HepG2 (cell line): ENCODE data around the gene PRCP. TPM values are rescaled to one million over a fixed set of nuclear protein-coding genes. Genes with fewer than 3 reads are reported as not detected.

Experiments used
- ATAC-seq: fragments of 200-7000 bp; cut with Tn5 transposase; 3 replicates; pipeline ENCODE4 v1.9.1; 2020; ENCODE audit warnings: mild to moderate bottlenecking, moderate library complexity
- BruUV-seq: library from RNA; stranded (reverse); fragments of 400-500 nt; replicated peaks from 2 replicates; lab custom pipeline; 2021; lab: Mats Ljungman, UMichigan
- CTCF ChIA-PET: fragments of 300-600 bp; formaldehyde crosslinking; extraction: SDS; loops from one replicate; lab custom pipeline; 2021; ENCODE audit warnings: low total read pairs, inconsistent platforms, low intra/inter-chr PET ratio; lab: Yijun Ruan, JAX
- POLR2A ChIA-PET: fragments of 350-600 bp; sonication (Branson Sonifier 250); formaldehyde crosslinking; loops from one replicate; lab custom pipeline; 2020; ENCODE audit warnings: antibody characterized with exemption, inconsistent platforms; lab: Yijun Ruan, JAX
- DNase-seq: peaks from one replicate; pipeline ENCODE4 v3.0.0-alpha.2; 2015; ENCODE audit warnings: low spot score
- FAIRE-seq: peaks from 3 replicates; lab custom pipeline; 2011; peaks lifted over from hg19 to GRCh38; lab: Jason Lieb, UNC
- H2AFZ ChIP-seq: one replicate; pipeline ENCODE4 v1.6.1; 2011; ENCODE audit warnings: low read length, inconsistent platforms
- H3K27ac ChIP-seq: fragments of 300-600 bp; 3 replicates; pipeline ENCODE4 v1.8.0; 2011; ENCODE audit warnings: mixed run types, mild to moderate bottlenecking, mixed read lengths, low read length, inconsistent platforms; ENCODE audit not compliant: insufficient read depth; ENCODE audit errors: extremely low read length
- H3K27me3 ChIP-seq, 2 experiments: fragments of 200-600 bp in 1 of 2; 2 replicates in 1 of 2; 3 replicates in 1 of 2; pipeline versions ENCODE4 v1.6.0 to v1.8.0; 2011; ENCODE audit warnings: low read length in 2 of 2, mild to moderate bottlenecking in 2 of 2, moderate library complexity in 2 of 2, inconsistent platforms in 1 of 2; ENCODE audit not compliant: insufficient read depth in 2 of 2, control insufficient read depth in 1 of 2
- H3K36me3 ChIP-seq, 2 experiments: fragments of 200-600 bp in 1 of 2; replicated peaks in 1 of 2; 2 replicates in 1 of 2; 3 replicates in 1 of 2; pipeline versions ENCODE4 v1.5.1 to v1.8.0; 2011; ENCODE audit warnings: low read length in 2 of 2, inconsistent platforms in 1 of 2; ENCODE audit not compliant: insufficient read depth in 2 of 2, control insufficient read depth in 1 of 2
- H3K4me1 ChIP-seq: 2 replicates; pipeline ENCODE4 v1.5.1; 2012; ENCODE audit warnings: low read length, inconsistent platforms; ENCODE audit not compliant: insufficient read depth
- H3K4me2 ChIP-seq: 2 replicates; pipeline ENCODE4 v1.6.0; 2011; ENCODE audit warnings: low read depth, low read length, inconsistent platforms
- H3K4me3 ChIP-seq, 3 experiments: fragments of 200-600 bp in 1 of 3; sonication (generic), shearing (Covaris generic) in 1 of 3; replicated peaks in 1 of 3; 2 replicates each; pipeline ENCODE4 v1.5.1; 2011 to 2016; ENCODE audit warnings: low read length in 3 of 3, inconsistent platforms in 2 of 3, low read depth in 2 of 3, mild to moderate bottlenecking in 2 of 3, control low read depth in 1 of 3, mixed read lengths in 1 of 3; ENCODE audit not compliant: insufficient read depth in 1 of 3
- H3K79me2 ChIP-seq: one replicate; pipeline ENCODE4 v1.6.1; 2011; ENCODE audit warnings: low read length, inconsistent platforms; ENCODE audit not compliant: insufficient read depth
- H3K9ac ChIP-seq: 2 replicates; pipeline ENCODE4 v1.6.0; 2011; ENCODE audit warnings: mild to moderate bottlenecking, low read depth, low read length, inconsistent platforms; ENCODE audit not compliant: insufficient read depth
- H3K9me3 ChIP-seq: 2 replicates; pipeline ENCODE4 v1.5.1; 2012; ENCODE audit warnings: mild to moderate bottlenecking, low read length
- H4K20me1 ChIP-seq: 2 replicates; pipeline ENCODE4 v1.6.0; 2011; ENCODE audit warnings: inconsistent platforms, mild to moderate bottlenecking, low read length, moderate library complexity; ENCODE audit not compliant: insufficient read depth
- CBX5 ChIP-seq: sonication (generic); formaldehyde crosslinking; IDR thresholded peaks from 2 replicates; pipeline ENCODE4 v1.4.0; 2020; ENCODE audit warnings: missing genetic modification reagents, borderline replicate concordance
- PPARG ChIP-seq: conservative IDR thresholded peaks from 2 replicates; pipeline ENCODE4 v1.6.1; 2016; ENCODE audit warnings: missing biosample characterization, missing genetic modification reagents
- RFX3 ChIP-seq: IDR thresholded peaks from 2 replicates; pipeline ENCODE4 v1.6.1; 2016; ENCODE audit warnings: missing biosample characterization, missing genetic modification reagents
- RNF2 ChIP-seq: fragments of 450-650 bp; conservative IDR thresholded peaks from 2 replicates; pipeline ENCODE4 v1.6.1; 2016; ENCODE audit warnings: low read depth
- THAP11 ChIP-seq: IDR thresholded peaks from 2 replicates; pipeline ENCODE4 v1.6.1; 2016; ENCODE audit warnings: missing biosample characterization, missing genetic modification reagents
- ZFP1 ChIP-seq: IDR thresholded peaks from 2 replicates; pipeline ENCODE4 v1.6.1; 2016
- ZIK1 ChIP-seq: sonication (generic); formaldehyde crosslinking; IDR thresholded peaks from 2 replicates; pipeline ENCODE4 v1.5.0; 2020; ENCODE audit warnings: mild to moderate bottlenecking, low read depth, missing genetic modification reagents, borderline replicate concordance
- ZNF124 ChIP-seq: sonication (generic); formaldehyde crosslinking; IDR thresholded peaks from 2 replicates; pipeline ENCODE4 v1.4.0; 2020; ENCODE audit warnings: missing genetic modification reagents
- ZNF143 ChIP-seq: sonication (generic); formaldehyde crosslinking; IDR thresholded peaks from 2 replicates; pipeline ENCODE4 v1.4.0; 2020; ENCODE audit warnings: missing genetic modification reagents
- ZNF329 ChIP-seq: sonication (generic); formaldehyde crosslinking; IDR thresholded peaks from 2 replicates; pipeline ENCODE4 v1.9.0; 2021; ENCODE audit warnings: low read depth, mild to moderate bottlenecking, missing genetic modification reagents
- ZNF333 ChIP-seq: sonication (generic); formaldehyde crosslinking; IDR thresholded peaks from 2 replicates; pipeline ENCODE4 v1.4.0; 2020; ENCODE audit warnings: mild to moderate bottlenecking, missing genetic modification reagents, borderline replicate concordance
- ZNF546 ChIP-seq: sonication (generic); formaldehyde crosslinking; conservative IDR thresholded peaks from 2 replicates; pipeline ENCODE4 v1.8.1; 2023; ENCODE audit warnings: mild to moderate bottlenecking, missing genetic modification reagents
- ZNF713 ChIP-seq: sonication (generic); formaldehyde crosslinking; IDR thresholded peaks from 2 replicates; pipeline ENCODE4 v1.4.0; 2020; ENCODE audit warnings: mild to moderate bottlenecking, missing genetic modification reagents
- ZNF720 ChIP-seq: sonication (generic); formaldehyde crosslinking; IDR thresholded peaks from 2 replicates; pipeline ENCODE4 v1.4.0; 2020; ENCODE audit warnings: missing genetic modification reagents
- WGBS: methylation state at CpG from one replicate; pipeline ENCODE4 v1.1.6; 2017; ENCODE audit warnings: low lambda C conversion rate; 5-methylcytosine and 5-hydroxymethylcytosine counted together
- in situ Hi-C: cut with HindIII; loops from 2 replicates; pipeline ENCODE4 v1.10.0; 2017; ENCODE audit warnings: low pct_unique_long_range_greater_than_20kb; ENCODE audit not compliant: extremely low pct_ligation_motif_present
- intact Hi-C: fragments of 100-400 bp; cut with micrococcal nuclease; formaldehyde crosslinking; loops from one replicate; pipeline ENCODE4 v1.10.0; 2022; ENCODE audit not compliant: unreplicated experiment
- polyA plus RNA-seq, 8 experiments: library from polyadenylated mRNA; depleted of rRNA in 3 of 8; stranded (reverse) in 7 of 8; unstranded in 1 of 8; fragments of >200 nt; fragmentation: Illumina TruSeq in 4 of 8; extraction: Trizol in 4 of 8; gene quantifications; 2 replicates each; pipeline versions ENCODE4 v1.2.1 to v1.2.3, GENCODE V29; 2011 to 2016; ENCODE audit warnings: low read depth in 4 of 8, missing spikeins in 1 of 8, mixed read lengths in 1 of 8; ENCODE audit not compliant: insufficient read depth in 1 of 8
- total RNA-seq, 5 experiments: library from RNA; depleted of rRNA; stranded (reverse); fragments of >200 nt; fragmentation: Illumina TruSeq; extraction: Trizol; gene quantifications; 2 replicates each; pipeline ENCODE4 v1.2.3, GENCODE V29; 2016; ENCODE audit warnings: low read depth in 1 of 5
- TF ChIP-seq, protein P1 (sequence below): IDR thresholded peaks from 2 replicates; pipeline ENCODE4 v1.6.1; 2012; ENCODE audit warnings: low read depth, low read length, improper control_type of control experiment

PRCP gene
- total and polyA plus RNA-seq, 2 of the 13 experiments (the other 11 are each of a cell fraction or from before 2014, with no cell fraction given): 84.2 to 105 TPM

DNA sequence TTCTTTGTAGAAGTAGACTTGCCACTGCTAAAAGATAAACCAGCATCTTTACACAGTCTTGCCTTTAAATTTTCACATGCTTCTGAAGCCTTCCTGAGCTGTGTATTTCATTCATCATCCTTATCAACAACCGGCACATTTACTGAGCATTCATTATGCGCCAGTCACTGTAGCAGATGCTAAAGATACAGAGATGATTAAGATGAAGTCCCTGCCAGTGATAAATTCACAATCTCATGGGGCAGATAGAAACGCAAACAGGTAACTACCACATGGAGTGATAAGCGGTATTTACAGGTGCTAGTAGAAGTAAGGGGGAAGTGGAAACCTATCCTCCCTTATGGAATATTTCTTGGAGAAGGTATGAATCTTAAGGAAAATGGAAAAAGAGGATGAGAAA, 67.2 kb downstream of the PRCP start:
- WGBS: 96% methylated on average over 4 of the region's 4 CpGs
- no peaks in the 10 kb centered on the region for H3K9me3 ChIP-seq
- ChIA-PET CTCF (no interaction called here), POLR2A (no interaction called here)
- no peaks in the 10 kb centered on the region for H4K20me1 ChIP-seq
- TF ChIP-seq PPARG (CRISPR knock-in tag) (no peak), ZNF713 (no peak), ZIK1 (CRISPR knock-in tag) (no peak), ZNF546 (no peak), ZNF124 (CRISPR knock-in tag) (no peak), THAP11 (CRISPR knock-in tag) (no peak), RFX3 (no peak), ZNF333 (CRISPR knock-in tag) (no peak), ZNF720 (CRISPR knock-in tag) (no peak), RNF2 (no peak), ZNF143 (CRISPR knock-in tag) (no peak), ZFP1 (CRISPR knock-in tag) (no peak), ZNF329 (CRISPR knock-in tag) (no peak), CBX5 (CRISPR knock-in tag) (no peak)
- TF ChIP-seq, protein P1, sequence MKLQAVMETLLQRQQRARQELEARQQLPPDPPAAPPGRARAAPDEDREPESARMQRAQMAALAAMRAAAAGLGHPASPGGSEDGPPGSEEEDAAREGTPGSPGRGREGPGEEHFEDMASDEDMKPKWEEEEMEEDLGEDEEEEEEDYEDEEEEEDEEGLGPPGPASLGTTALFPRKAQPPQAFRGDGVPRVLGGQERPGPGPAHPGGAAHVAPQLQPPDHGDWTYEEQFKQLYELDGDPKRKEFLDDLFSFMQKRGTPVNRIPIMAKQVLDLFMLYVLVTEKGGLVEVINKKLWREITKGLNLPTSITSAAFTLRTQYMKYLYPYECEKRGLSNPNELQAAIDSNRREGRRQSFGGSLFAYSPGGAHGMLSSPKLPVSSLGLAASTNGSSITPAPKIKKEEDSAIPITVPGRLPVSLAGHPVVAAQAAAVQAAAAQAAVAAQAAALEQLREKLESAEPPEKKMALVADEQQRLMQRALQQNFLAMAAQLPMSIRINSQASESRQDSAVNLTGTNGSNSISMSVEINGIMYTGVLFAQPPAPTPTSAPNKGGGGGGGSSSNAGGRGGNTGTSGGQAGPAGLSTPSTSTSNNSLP: no peak
- no peaks in the 10 kb centered on the region for H3K27me3 ChIP-seq
- ATAC-seq (no peak), FAIRE-seq (no peak), DNase-seq (no peak)
- no peak overlapping the region for H3K27ac ChIP-seq
- peaks cover 19% of the 10 kb centered on the region for H3K4me1 ChIP-seq
- H3K4me2 ChIP-seq: no peak overlapping the region
- no peak overlapping the region for H3K9ac ChIP-seq
- in situ Hi-C loops: no loop called here
- H3K4me3 ChIP-seq: no peak overlapping the region
- H3K36me3 ChIP-seq: 0 out of 5 replicates have a peak, but pooled peaks cover 0 to 3% of the 10 kb centered on the region in 2 experiments
- BruUV-seq: no TSS peak
- intact Hi-C loops: no loop called here
- no peaks in the 10 kb centered on the region for H3K79me2 ChIP-seq
- H2AFZ ChIP-seq: no peak overlapping the region
